Activated CD4-positive, alpha-beta T cell treated with anti-CD3 and anti-CD28 coated beads, Interleukin-2, amount 10 ng/mL, durations not matched to agents 7 days and 5 days (primary cell): ENCODE data around the gene KRT28. TPM values are rescaled to one million over a fixed set of nuclear protein-coding genes. Genes with fewer than 3 reads are reported as not detected.

ENCODE experiments used
- CTCF ChIA-PET: fragments of 350-600 bp; sonication (Branson Sonifier 250); formaldehyde crosslinking; loops from one replicate; lab custom pipeline; 2021; ENCODE audit warnings: antibody characterized with exemption; lab: Charles Lee
- POLR2A ChIA-PET: fragments of 350-600 bp; sonication (Branson Sonifier 250); formaldehyde crosslinking; loops from one replicate; lab custom pipeline; 2021; ENCODE audit warnings: antibody characterized with exemption; lab: Charles Lee
- DNase-seq: peaks from one replicate; pipeline ENCODE4 v3.0.0-alpha.2; 2020
- H3K27ac Mint-ChIP-seq: one replicate; pipeline ENCODE4 v1.8.0; 2021; ENCODE audit warnings: mild to moderate bottlenecking, moderate library complexity, mixed read lengths
- H3K27me3 Mint-ChIP-seq: one replicate; pipeline ENCODE4 v1.8.0; 2021; ENCODE audit warnings: mixed read lengths
- H3K36me3 Mint-ChIP-seq: one replicate; pipeline ENCODE4 v1.8.0; 2021; ENCODE audit warnings: low read depth, mixed read lengths
- H3K4me1 Mint-ChIP-seq: one replicate; pipeline ENCODE4 v1.8.0; 2021; ENCODE audit warnings: mixed read lengths
- H3K4me3 Mint-ChIP-seq: one replicate; pipeline ENCODE4 v1.8.0; 2021; ENCODE audit warnings: mild to moderate bottlenecking, moderate library complexity, mixed read lengths
- H3K9me3 Mint-ChIP-seq: one replicate; pipeline ENCODE4 v1.8.0; 2021; ENCODE audit warnings: mixed read lengths
- total RNA-seq, 2 experiments: library from RNA; stranded (reverse); gene quantifications; one replicate each; pipeline ENCODE4 v1.2.3, GENCODE V29; 2021

KRT28 gene
- total RNA-seq: not detected

DNA sequence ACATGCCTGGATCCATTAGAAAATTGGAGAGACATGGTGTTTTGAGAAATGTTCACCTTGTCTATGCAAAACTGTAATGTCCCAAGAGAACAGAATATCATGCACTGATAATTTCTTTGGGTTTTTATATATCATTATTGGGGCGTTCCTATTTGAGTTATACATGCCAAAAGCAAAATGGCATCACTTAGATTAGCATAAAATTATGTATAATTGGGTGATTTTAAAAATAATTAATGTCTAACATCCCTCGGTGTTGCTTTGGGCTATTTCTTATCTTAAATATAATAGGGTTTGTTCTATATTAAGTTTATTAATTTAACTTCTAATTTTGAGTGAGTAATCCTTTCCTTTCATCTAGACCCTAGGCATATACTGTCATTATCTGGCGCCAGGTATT lies at the start of gene KRT28:
KRT28 (minus strand) TSS at position 101 of the 400 bp plus-strand sequence; CDS start at position 35, 66 bp downstream.
- ChIA-PET CTCF (no interaction called here), POLR2A (no interaction called here)
- DNase-seq: no peak
- Mint-ChIP-seq H3K27me3 (peaks cover 32% of the 10 kb centered on the region), H3K36me3 (no peaks in the 10 kb centered on the region), H3K4me3 (no peak within 1 kb of the TSS), H3K27ac (no peak within 1 kb of the TSS), H3K9me3 (no peaks in the 10 kb centered on the region), H3K4me1 (peaks cover 3% of the 10 kb centered on the region)

GRCh38 chr17:40848583-40849235 lies 49.0 kb upstream of the KRT28 start:
- POLR2A ChIA-PET: interaction anchor here (0.7 kb wide), 1 partner anchor 17 kb away, joined by 3 read pairs; no protein-coding TSS in a partner anchor
- no peaks in the 10 kb centered on the region for H3K4me1 Mint-ChIP-seq
- H3K27ac Mint-ChIP-seq: no peak overlapping the region
- no peak overlapping the region for H3K4me3 Mint-ChIP-seq
- CTCF ChIA-PET: no interaction called here
- no peaks in the 10 kb centered on the region for H3K9me3 Mint-ChIP-seq
- H3K27me3 Mint-ChIP-seq: peaks cover 50% of the 10 kb centered on the region
- DNase-seq: no peak
- H3K36me3 Mint-ChIP-seq: no peaks in the 10 kb centered on the region

DNA sequence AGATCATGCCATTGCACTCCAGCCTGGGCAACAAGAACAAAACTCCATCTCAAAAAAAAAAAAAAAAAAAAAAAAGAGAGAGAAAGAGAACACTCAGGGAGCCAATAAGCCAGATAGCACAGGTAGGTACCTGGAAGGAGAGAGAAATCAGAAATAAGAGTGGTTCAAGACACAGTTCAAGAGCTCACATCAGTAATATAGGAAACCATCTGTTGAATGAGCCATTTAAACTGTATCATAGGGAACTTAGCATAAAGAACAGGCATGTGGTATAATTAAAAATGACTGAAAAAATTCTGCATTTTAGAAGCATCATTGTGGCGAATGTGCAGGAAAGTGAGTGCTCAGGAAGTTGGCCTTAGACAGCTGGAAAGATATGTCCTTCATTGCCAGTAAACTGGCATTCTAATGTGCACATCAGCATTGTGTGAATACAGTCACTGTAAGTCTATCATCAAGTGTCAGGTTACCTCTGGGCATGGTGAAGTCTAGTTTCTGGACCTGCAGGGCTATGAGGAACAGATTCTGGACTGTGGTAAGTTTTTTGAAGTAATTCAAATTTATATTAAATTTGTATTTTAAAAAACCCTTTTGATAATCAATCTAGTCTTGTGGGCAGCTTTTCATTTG lies 46.9 kb upstream of the KRT28 start:
- no peak overlapping the region for H3K27ac Mint-ChIP-seq
- no peaks in the 10 kb centered on the region for H3K36me3 Mint-ChIP-seq
- no peaks in the 10 kb centered on the region for H3K4me1 Mint-ChIP-seq
- CTCF ChIA-PET: interaction anchor here (1.8 kb wide), 1 partner anchor 703 kb away, joined by 5 read pairs; no protein-coding TSS in a partner anchor
- no peak overlapping the region for H3K4me3 Mint-ChIP-seq
- POLR2A ChIA-PET: no interaction called here
- peaks cover 42% of the 10 kb centered on the region for H3K27me3 Mint-ChIP-seq
- H3K9me3 Mint-ChIP-seq: no peaks in the 10 kb centered on the region
- no peak for DNase-seq

- H3K36me3 Mint-ChIP-seq: no peaks in the 10 kb centered on the region
- DNase-seq: no peak
- no peaks in the 10 kb centered on the region for H3K4me1 Mint-ChIP-seq
- no peaks in the 10 kb centered on the region for H3K9me3 Mint-ChIP-seq
- no peak overlapping the region for H3K27ac Mint-ChIP-seq
- no peak overlapping the region for H3K4me3 Mint-ChIP-seq
- POLR2A ChIA-PET: no interaction called here
- H3K27me3 Mint-ChIP-seq: peaks cover 41% of the 10 kb centered on the region
- CTCF ChIA-PET: interaction anchor here (0.6 kb wide), 1 partner anchor 717 kb away, joined by 4 read pairs; no protein-coding TSS in a partner anchor
These were observed 44.9 kb upstream of the KRT28 start for GRCh38 chr17:40844671-40845107.

GRCh38 chr17:40843242-40843641 lies 43.5 kb upstream of the KRT28 start:
- no peak overlapping the region for H3K27ac Mint-ChIP-seq
- no peaks in the 10 kb centered on the region for H3K4me1 Mint-ChIP-seq
- POLR2A ChIA-PET: no interaction called here
- no peaks in the 10 kb centered on the region for H3K36me3 Mint-ChIP-seq
- no peaks in the 10 kb centered on the region for H3K9me3 Mint-ChIP-seq
- DNase-seq: no peak
- H3K27me3 Mint-ChIP-seq: peaks cover 32% of the 10 kb centered on the region
- CTCF ChIA-PET: interaction anchor here (1.1 to 1.2 kb wide), 3 partner anchors 9 to 18 kb away, joined by 3 to 4 read pairs (median 3); no protein-coding TSS in a partner anchor
- no peak overlapping the region for H3K4me3 Mint-ChIP-seq

DNA sequence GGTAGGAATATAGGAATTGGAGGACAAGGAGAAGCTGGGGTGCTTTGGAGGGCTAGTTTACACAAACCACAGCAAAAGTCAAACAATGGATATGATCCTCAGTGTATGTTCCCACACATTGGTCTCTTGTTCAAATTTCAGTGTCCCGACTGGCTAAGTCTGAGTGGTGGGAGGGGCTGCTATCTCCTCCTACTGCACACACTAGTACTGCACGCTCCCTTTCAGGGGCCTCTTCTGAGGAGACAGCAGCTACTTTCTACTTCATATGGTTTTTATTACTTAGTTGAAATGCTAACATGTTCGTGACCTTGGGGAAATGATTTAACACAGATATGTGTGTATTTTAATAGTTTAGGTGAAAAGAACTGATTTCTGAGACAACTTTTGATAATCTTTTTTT lies 41.5 kb upstream of the KRT28 start:
- no peaks in the 10 kb centered on the region for H3K9me3 Mint-ChIP-seq
- H3K4me3 Mint-ChIP-seq: no peak overlapping the region
- H3K4me1 Mint-ChIP-seq: no peaks in the 10 kb centered on the region
- ChIA-PET CTCF (no interaction called here), POLR2A (no interaction called here)
- H3K36me3 Mint-ChIP-seq: no peaks in the 10 kb centered on the region
- H3K27ac Mint-ChIP-seq: no peak overlapping the region
- DNase-seq: no peak
- H3K27me3 Mint-ChIP-seq: peaks cover 23% of the 10 kb centered on the region

DNA sequence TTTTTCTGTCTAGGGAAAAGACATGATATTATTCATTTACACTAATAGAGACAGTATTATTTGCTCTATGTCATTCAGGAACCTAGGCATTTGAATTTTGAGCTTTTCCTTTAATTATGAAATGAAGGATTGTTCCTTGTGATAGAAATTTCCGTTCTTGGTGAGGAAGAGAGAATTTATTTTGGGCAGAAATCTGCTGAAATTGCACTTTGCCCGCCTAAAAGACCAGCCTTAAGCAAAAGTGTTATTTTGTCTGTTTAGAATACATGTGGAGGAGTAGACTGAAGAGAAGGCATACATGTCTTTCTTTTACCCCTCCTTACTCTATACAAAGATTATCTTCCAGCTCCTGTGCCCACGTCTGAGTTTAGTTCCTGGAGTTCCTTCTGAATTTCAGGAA lies 39.4 kb upstream of the KRT28 start:
- no peak overlapping the region for H3K27ac Mint-ChIP-seq
- POLR2A ChIA-PET: no interaction called here
- peaks cover 6% of the 10 kb centered on the region for H3K27me3 Mint-ChIP-seq
- no peaks in the 10 kb centered on the region for H3K9me3 Mint-ChIP-seq
- H3K4me3 Mint-ChIP-seq: no peak overlapping the region
- no peaks in the 10 kb centered on the region for H3K4me1 Mint-ChIP-seq
- CTCF ChIA-PET: interaction anchor here (1.4 kb wide), 1 partner anchor 12 kb away, joined by 3 read pairs; no protein-coding TSS in a partner anchor
- no peak for DNase-seq
- H3K36me3 Mint-ChIP-seq: peaks cover 5% of the 10 kb centered on the region

- POLR2A ChIA-PET: no interaction called here
- Mint-ChIP-seq H3K27me3 (no peaks in the 10 kb centered on the region), H3K27ac (no peak overlapping the region), H3K4me1 (peaks cover 7% of the 10 kb centered on the region), H3K4me3 (no peak overlapping the region), H3K36me3 (peaks cover 5% of the 10 kb centered on the region), H3K9me3 (no peaks in the 10 kb centered on the region)
- no peak for DNase-seq
- CTCF ChIA-PET: no interaction called here
These were observed 36.3 kb upstream of the KRT28 start for GRCh38 chr17:40836020-40836419.

DNA sequence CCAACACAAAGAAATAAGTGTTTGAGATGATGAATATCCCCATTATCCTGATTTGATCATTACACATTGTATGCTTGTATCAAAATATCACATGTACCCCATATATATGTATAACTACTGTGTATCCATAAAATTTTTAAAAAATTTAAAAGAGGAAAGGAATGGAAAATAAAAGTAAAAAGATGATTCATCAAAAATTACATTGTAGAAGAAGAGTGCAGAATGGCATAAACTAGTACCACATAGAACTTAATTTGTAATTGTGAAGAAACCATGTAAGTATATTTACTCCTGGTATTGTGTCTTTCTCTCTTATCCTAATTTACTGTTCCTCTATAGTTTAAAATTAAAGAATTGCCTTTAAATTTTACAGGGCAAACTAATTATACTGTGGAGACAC lies 34.1 kb upstream of the KRT28 start:
- Mint-ChIP-seq H3K4me1 (peaks cover 7% of the 10 kb centered on the region), H3K36me3 (peaks cover 5% of the 10 kb centered on the region), H3K27me3 (no peaks in the 10 kb centered on the region), H3K4me3 (no peak overlapping the region), H3K9me3 (no peaks in the 10 kb centered on the region), H3K27ac (no peak overlapping the region)
- DNase-seq: no peak
- ChIA-PET POLR2A (no interaction called here), CTCF (interaction anchor here (1.4 kb wide), 1 partner anchor 9 kb away, joined by 3 read pairs; no protein-coding TSS in a partner anchor)

GRCh38 chr17:40832840-40833239 lies 33.1 kb upstream of the KRT28 start:
- CTCF ChIA-PET: interaction anchor here (1.2 to 1.4 kb wide), 2 partner anchors 8 to 834 kb away, joined by 3 to 4 read pairs; no protein-coding TSS in a partner anchor
- H3K4me1 Mint-ChIP-seq: peaks cover 12% of the 10 kb centered on the region
- POLR2A ChIA-PET: no interaction called here

DNA sequence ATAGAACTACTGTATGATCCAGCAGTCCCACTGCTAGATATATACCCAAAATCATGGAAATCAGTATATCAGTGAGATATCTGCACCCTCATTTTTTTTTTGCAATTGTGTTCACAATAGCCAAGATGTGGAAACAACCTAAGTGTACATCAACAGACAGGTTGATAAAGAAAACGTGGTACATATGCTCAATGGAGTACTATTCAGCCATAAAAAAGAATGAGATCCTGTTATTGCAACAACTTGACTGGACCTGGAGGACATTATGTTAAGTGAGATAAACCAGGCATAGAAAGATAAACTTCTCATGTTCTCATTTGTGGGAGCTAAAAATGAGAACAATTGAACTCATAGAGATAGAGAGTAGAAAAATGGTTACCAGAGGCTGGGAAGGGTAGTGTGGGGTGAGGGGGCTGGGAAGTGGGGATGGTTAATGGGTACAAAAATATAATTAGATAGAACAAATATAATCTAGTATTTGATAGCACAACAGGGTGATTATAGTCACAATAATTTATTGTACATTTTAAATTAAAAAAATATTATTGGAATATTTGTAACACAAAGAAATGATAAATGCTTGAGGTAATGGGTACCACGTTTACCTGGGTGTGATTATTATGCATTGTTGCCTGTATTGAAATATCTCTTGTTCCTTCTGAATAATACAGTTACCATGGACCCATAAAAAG lies 30.5 kb upstream of the KRT28 start:
- no peak for DNase-seq
- H3K4me1 Mint-ChIP-seq: peaks cover 24% of the 10 kb centered on the region
- H3K27me3 Mint-ChIP-seq: no peaks in the 10 kb centered on the region
- no peak overlapping the region for H3K27ac Mint-ChIP-seq
- H3K36me3 Mint-ChIP-seq: no peaks in the 10 kb centered on the region
- no peaks in the 10 kb centered on the region for H3K9me3 Mint-ChIP-seq
- ChIA-PET POLR2A (no interaction called here), CTCF (no interaction called here)
- H3K4me3 Mint-ChIP-seq: no peak overlapping the region

More at GRCh38 chr17:40832840-40833239, 33.1 kb upstream of the KRT28 start:
- H3K9me3 Mint-ChIP-seq: no peaks in the 10 kb centered on the region
- H3K36me3 Mint-ChIP-seq: peaks cover 5% of the 10 kb centered on the region
- DNase-seq: no peak
- H3K27ac Mint-ChIP-seq: no peak overlapping the region
- no peak overlapping the region for H3K4me3 Mint-ChIP-seq
- no peaks in the 10 kb centered on the region for H3K27me3 Mint-ChIP-seq

DNA sequence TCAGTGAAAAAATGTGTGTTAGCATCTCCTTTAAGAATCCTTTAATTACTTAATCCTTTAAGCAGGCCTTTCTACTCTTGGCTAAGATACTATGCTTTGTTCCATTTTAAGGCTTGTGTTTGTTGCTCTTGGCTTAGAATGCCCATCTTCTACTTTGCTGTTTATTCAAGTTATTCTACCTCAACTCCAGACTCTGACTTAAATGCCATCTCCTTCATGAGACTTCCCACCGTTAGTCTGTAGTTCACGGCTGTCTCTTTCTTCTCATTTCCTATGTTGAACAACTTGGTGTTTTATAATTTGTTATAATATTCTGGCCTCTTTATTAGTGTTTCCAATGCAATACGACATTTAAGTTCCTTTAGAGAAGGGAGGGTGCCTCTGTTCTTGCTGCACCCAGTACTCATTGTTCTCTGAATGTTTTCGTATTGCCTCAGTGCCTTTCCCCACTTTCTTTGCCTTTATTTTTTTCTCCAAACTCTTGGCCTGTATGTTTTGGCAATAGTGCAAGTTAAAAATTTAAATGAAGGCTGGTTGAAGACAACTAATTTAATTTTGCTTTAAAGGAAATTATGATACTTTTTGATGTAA lies 28.8 kb upstream of the KRT28 start:
- Mint-ChIP-seq H3K9me3 (no peaks in the 10 kb centered on the region), H3K27ac (peak overlapping the region; percentile 31), H3K4me3 (no peak overlapping the region), H3K4me1 (peaks cover 30% of the 10 kb centered on the region), H3K27me3 (no peaks in the 10 kb centered on the region), H3K36me3 (no peaks in the 10 kb centered on the region)
- ChIA-PET POLR2A (no interaction called here), CTCF (interaction anchor here (0.5 to 0.6 kb wide), 3 partner anchors 72 to 741 kb away, joined by 3 to 6 read pairs (median 3); no protein-coding TSS in a partner anchor)
- DNase-seq: no peak
